Measurements from ENCODE around the gene R3HDM4.
"Not testable (repeated sequence)": the region's sequence is repeated elsewhere in the genome, so short reads cannot be mapped to it uniquely, and the experiment has no call there.

Gene R3HDM4

DNA sequence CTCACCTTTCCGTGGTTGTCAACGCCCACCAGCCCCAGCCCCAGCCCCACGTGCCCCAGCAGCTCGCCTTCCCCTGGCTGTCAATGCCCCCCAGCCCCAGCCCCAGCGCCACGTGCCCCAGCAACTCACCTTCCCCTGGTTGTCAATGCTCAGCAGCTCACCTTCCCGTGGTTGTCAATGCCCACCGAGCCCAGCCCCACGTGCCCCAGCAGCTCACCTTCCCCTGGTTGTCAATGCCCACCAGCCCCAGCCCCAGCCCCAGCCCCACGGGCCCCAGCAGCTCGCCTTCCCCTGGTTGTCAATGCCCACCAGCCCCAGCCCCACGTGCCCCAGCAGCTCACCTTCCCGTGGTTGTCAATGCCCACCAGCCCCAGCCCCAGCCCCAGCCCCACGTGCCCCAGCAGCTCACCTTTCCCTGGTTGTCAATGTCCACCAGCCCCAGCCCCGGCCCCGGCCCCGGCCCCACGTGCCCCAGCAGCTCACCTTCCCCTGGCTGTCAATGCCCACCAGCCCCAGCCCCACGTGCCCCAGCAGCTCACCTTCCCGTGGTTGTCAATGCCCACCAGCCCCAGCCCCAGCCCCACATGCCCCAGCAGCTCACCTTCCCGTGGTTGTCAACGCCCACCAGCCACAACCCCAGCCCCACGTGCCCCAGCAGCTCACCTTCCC is 34.9 kb downstream of the R3HDM4 start:
- not testable (repeated sequence) for H3K4me3 ChIP-seq (ENCODE audit: low read depth, low read length)

DNA sequence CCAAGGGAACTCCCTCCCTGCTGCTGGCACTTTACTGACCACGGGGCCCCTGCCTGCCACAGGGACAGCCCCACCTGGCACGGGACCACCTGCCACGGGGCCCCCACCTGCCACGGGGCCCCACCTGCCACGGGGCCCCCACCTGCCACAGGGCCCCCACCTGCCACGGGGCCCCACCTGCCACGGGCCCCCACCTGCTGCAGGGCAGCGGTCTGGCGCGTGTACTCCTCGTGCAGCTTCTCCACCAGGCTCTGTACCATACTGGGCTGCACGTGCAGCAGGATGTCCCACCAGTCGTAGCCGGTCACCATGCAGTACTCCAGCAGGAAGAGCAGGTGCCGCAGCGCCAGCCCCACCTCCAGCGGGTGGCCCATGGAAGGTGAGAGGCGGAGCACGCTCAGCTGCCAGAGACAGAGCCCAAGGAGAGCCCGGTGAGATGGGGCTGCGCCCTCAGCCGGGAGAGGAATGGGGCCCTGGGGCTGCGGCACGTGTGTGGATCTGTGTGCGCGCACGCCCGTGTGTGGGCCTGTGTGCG is 36.2 kb downstream of the R3HDM4 start:
- no peak overlapping the region for H3K4me3 ChIP-seq (ENCODE audit: low read depth, low read length)

DNA sequence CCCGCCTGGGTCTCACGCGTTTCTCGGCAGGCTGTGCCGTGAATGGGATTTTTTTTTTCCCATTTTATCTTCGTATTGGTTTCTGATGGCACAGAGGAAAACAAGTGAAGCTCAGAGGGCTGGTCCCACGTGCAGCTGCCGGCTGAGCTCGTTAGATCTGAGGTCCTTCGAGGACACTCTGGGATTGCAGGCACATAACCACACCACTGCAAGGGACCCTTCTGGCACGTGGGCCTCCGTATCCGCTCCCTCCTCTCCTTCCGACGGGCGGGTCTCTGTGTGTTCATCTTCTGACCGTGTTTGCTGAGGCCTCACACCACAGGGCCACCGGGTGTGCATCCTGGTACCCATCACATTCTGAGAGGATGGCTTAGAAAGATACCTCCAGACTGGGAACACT is 36.9 kb downstream of the R3HDM4 start:
- no peak overlapping the region for H3K4me3 ChIP-seq (ENCODE audit: low read depth, low read length)

DNA sequence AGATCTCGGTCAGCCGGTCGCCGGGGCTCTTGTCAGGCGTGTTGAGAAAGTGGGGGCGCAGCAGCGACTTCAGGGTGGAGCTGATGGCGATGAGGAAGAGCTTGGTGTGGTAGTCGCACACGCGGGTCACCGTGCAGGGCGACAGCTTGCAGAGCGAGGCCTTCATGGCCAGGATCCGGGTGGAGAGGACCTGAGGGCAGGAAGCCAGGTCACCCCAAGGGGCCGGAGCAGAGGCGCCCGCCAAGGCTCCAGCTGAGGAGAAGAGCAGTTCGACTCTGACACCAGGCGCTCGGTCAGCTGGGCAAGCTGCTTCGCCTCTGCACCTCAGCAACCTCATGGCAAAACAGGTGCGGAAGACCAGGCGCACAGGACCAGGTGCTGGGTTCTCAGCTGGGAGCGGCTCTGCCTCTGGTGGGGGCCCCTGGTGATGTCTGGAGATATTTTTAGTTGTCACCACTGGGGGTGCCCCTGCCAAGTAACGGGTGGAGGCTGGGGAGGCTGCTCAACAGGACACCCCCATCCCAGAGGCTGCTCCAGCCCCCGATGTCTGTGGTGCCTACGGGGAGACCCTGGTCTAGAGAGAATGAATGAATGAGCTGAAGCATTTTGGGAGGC is 37.6 kb downstream of the R3HDM4 start:
- H3K4me3 ChIP-seq (ENCODE audit: low read depth, low read length) = no peak overlapping the region

DNA sequence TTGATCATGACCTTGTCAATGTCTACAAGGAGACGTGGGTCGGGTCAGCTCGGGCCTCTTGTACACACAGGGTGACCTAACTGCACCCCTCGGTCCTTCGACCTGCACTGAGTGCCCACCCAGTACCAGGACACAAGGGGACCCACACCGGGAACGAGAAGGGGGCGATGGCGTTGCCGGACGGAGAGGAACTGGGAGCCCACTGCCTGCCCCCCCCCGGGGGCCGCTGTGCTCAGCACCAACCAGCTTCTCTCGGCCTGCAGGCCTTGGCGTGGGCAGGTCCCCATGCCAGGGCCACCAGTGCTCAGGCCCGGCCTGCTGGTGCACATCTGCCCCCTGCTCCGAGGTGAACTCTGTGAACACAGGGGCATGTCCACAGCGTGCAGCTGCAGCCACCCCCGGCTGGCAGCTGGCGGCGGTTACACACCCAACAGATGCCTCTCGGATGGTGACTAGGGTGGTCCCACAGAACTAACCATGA is 39.4 kb downstream of the R3HDM4 start:
- H3K4me3 ChIP-seq (ENCODE audit: low read depth, low read length) = no peak overlapping the region

DNA sequence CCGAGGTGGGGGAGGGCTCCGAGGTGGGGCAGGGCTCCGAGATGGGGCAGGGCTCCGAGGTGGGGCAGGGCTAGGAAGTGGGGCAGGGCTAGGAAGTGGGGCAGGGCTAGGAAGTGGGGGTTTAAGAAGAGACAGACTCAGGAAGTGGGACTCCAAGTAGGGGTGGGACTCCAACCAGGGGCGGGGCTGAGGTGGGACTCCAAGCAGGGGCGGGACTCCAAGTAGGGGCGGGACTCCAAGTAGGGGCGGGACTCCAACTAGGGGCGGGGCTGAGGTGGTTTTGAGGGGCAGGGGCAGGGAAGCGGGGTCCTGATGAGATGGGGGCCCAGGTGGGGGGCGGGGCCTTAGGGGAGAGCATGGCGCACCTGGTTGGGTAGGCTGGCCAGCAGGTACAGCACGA is 39.9 kb downstream of the R3HDM4 start:
- H3K4me3 ChIP-seq (ENCODE audit: low read depth, low read length) = no peak overlapping the region

DNA sequence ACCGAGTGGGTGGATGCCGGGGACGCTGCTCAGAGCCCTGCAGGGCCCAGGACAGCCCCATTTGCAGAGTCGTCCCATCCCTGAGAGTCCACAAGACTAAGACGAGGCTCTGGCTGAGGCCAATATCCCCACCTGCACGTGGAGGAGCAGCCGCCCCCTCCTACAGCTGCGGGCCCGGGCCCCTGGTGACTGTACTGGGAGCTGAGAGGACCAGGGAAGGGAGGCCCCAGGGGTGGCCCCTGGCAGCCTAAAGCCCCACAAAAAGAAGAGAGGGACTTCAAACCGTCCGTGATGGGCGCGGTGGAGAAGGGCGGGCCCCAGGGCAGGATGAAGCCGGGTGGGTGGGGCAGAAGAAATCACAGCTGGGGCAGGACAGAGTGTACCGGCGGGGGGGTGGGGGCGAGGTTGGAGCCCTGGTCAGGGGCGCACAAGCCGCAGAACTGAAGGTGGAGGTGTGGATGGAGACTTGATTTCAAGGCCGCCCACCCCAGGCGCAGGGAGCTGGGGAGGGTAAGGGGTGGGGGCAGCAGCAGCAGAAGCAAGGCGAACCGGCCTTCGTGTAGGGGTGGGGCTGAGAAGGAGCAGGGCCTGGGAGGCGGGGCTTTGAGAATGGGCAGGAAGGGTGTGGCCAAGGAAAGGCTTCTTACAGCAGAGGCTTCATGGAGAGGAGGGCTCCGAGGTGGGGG is 40.6 kb downstream of the R3HDM4 start:
- no peak overlapping the region for H3K4me3 ChIP-seq (ENCODE audit: low read depth, low read length)

DNA sequence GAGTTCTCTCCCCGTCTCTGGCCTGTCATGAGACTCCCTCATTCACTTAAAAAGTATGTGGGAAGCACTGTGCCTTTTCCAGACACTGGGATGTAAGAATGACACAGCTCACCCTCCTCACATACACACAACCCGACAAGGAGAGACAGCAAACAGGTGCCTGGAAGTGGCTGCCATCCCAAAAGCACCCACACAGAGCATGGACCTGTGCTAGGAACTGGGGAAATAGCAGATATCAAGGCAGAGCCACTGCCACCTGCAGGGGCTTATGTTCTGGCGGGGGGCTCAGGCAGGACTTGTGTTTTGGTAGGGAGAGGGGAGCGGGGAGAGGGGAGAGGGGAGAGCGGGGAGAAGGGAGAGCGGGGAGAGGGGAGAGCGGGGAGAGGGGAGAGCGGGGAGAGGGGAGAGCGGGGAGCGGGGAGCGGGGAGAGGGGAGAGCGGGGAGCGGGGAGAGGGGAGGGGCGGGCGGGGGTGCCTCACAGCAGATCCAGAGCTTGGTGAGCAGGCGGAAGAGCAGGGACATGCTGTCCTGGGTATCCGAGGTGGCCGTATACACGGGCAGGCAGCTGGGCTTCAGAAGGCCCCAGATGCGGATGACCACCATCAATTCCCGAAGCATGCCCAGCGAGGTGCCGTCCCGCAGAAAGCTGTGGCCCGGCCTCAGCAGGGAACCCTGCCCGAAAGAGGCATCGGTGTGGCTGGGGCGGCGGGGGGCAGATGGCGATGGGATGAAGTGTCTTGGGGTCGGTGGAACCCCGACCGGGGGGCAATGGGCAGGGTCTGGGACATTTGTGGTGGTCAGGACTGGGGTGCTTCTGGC is 41.4 kb downstream of the R3HDM4 start:
- no peak overlapping the region for H3K4me3 ChIP-seq (ENCODE audit: low read depth, low read length)

DNA sequence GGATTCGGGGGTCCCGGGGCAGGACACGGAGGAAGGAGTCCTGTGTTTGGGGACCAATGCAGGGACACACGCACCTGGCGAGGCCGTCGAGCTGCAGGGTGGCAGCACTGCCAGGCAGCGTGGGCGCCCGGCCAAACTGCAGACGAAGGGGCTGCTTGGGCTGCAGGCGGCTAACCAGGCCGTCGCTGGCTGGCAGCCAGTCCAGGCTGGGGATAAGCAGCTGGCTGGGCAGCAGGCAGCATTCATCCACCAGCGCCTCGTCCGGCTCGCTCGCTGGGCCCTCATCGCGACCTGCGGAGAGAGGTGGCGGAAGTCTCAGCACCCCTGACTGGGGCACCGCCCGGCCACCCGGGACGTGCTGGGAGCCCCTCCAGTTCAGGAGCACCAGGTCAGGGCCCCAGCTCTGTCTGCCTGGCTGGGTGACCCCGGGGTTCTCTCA is 42.0 kb downstream of the R3HDM4 start:
- H3K4me3 ChIP-seq (ENCODE audit: low read depth, low read length) = no peak overlapping the region

DNA sequence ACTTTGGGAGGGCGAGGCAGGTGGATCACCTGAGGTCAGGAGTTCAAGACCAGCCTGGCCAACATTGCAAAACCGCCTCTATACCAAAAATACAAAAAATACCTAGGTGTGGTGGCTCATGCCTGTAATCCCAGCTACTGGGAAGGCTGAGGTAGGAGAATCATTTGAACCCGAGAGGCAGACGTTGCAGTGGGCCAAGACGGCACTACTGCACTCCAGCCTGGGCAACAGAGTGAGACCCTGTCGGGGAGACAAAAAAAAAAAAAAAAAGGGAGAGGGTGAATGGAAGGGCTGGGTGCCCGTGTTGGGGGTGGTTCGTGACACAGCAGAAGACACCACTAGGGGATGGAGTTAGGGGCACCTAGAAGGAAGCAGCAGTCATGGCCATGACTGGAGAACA is 42.7 kb downstream of the R3HDM4 start:
- no peak overlapping the region for H3K4me3 ChIP-seq (ENCODE audit: low read depth, low read length)

DNA sequence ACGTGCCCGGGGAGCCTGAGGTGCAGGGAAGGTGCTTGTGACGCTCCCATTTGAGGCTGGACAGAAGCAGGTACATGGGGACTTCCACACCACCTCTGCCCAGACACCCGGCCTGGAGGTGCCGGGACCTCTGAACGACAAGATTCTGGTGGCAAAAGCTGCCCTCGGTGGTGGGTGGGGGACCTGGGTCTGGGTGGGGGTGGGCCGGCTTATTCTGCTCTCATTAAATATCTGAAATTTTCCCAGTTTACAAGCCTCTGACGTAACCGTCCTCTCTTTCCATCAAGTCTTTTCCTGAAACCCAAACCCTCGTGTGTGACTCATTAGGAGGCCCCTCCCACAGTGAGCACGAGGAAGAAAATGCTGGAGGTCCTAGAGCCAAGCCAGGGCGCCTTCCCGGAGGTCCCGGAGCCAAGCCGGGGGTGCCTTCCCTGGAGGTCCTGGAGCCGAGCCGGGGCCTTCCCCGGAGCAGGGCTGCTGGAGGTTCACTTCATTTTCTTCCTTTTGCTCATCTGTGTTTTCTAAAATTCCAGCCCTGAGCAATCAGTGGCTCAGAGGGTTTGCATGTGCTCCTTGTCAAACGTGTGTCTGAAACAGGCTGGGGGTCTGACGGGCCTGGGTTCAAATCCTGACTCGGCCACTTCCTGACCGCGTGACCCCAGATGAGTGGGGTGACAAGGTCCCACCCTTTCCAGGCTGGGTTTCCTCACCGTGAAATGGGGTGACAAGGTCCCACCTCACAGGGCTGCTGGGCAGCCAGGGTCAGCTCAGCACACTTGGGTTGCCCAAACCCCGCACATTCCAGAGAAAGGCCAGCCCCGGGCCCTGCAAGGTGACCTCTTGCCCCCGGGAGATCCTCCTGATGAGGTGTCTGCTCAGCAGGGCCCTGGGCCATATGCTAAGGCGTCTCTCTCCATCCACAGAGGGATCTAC is 43.5 kb downstream of the R3HDM4 start:
- H3K4me3 ChIP-seq (ENCODE audit: low read depth, low read length) = no peak overlapping the region

DNA sequence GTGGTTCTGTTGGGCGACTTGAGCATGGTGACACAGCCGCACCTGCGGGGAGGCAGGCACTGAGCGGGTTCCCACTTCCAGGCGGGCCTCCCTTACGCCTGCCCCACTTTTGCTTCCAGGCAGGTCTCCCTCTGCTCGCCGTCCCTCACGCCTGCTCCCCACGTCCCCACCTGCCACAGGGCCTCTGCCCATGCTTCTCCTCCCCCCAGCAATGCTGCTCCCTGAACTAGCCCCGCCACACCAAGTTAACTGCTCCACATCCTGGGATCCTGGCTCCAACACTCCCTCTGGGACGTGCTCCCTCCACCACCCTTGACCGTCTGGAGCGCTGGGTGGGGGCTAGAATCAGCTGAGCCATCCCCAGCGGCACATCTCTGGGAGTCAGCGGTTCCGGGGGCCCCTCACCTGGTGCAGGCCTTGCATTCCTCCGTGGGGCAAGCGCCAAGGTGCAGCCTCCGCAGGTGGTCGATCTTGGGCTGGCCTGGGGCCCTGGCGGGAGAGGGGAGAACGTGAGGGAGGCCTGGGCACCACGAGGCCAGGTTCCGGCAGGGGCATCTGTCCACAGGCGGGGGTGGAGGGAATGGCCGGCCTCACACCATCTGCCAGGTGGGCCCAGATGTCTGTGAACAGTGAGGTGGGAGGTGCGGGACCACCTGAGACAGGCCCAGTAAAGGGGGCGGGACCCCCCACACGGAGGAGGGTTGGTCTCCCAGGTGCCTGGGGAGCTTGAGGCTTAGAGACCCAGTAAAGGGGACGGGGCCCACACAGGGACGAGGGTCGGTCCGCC is 44.4 kb downstream of the R3HDM4 start:
- H3K4me3 ChIP-seq (ENCODE audit: low read depth, low read length) = no peak overlapping the region

DNA sequence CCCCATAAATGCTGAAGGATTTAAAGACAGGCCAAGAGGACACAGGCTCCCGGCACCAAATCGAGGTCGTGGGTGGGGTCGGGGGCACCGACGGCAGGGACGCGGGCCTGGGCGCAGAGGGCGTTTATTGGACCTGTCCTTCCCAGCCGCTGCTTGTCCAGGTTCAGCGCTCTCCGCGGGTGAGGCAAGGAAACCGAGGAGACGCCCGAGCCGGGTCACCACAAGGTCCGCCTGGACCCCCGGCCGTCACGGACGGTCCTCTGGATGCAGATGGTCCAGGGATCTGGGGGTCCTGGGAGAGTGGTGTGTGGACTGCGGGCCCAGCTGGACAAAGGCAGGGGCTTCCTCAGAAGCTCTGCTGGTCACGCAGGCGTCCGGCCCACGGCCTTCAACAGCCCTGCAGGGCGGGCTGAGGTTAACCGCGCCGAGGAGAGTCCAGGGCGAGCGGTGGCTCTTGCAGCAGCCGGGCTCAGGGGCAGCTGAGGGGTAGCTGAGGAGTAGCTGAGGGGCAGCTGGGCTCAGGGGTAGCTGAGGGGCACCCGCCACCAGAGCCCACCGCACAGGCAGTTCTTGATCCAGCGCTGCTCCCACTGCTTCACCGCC is 45.1 kb downstream of the R3HDM4 start:
- no peak overlapping the region for H3K4me3 ChIP-seq (ENCODE audit: low read depth, low read length)

DNA sequence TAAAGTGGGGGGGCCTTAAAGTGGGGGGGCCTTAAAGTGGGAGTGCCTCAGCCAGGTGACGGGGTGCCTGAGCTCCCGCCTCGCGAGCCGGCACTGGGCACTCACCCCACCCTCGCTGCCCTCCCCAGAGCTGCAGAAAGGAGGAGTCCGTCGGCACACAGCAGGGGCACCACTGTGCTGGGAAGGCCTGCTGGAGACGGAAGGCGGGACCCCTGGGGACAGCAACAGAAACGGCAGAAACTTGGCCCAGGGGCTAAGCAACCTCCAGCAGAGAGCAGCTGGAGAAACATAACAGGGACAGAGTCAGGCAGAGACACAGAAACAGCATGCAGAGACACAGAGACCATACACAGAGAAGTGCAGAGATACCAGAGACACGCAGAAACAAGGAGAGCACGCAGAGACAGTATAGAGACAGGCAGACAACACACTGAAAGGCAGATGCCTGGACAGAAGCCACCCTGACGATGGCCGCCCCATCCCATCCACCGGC is 45.7 kb downstream of the R3HDM4 start:
- no peak overlapping the region for H3K4me3 ChIP-seq (ENCODE audit: low read depth, low read length)

DNA sequence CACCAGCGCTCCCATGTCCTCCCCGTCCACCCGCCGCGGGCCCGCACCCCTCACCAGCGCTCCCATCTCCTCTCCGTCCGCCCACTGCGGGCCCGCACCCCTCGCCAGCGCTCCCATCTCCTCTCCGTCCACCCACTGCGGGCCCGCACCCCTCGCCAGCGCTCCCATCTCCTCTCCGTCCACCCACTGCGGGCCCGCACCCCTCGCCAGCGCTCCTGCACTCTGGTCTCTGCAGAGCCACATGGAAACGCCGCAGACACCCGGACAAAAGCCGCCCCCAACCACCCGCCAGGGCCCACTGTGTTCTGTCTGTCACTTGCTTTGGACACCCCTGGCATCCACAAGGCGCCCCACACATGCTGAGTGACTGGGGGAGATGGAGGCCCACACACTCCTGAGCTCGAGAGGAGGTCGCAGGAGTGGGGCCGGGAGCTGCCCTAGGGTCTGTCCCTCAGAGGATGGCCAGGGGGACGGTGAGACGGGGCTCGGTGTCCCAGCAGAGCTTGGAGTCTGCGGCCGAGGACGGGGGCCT is 46.2 kb downstream of the R3HDM4 start:
- no peak overlapping the region for H3K4me3 ChIP-seq (ENCODE audit: low read depth, low read length)

DNA sequence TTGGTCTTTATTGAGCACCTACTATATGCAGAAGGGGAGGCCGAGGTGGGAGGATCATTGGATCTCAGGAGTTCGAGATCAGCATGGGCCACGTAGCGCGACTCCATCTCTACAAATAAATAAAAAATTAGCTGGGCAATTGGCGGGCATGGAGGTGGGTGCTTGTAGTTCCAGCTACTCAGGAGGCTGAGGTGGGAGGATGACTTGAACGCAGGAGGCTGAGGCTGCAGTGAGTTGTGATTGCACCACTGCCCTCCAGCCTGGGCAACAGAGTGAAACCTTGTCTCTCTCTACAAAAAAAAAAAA is 49.8 kb downstream of the R3HDM4 start:
- H3K4me3 ChIP-seq (ENCODE audit: low read depth, low read length) = no peak overlapping the region

DNA sequence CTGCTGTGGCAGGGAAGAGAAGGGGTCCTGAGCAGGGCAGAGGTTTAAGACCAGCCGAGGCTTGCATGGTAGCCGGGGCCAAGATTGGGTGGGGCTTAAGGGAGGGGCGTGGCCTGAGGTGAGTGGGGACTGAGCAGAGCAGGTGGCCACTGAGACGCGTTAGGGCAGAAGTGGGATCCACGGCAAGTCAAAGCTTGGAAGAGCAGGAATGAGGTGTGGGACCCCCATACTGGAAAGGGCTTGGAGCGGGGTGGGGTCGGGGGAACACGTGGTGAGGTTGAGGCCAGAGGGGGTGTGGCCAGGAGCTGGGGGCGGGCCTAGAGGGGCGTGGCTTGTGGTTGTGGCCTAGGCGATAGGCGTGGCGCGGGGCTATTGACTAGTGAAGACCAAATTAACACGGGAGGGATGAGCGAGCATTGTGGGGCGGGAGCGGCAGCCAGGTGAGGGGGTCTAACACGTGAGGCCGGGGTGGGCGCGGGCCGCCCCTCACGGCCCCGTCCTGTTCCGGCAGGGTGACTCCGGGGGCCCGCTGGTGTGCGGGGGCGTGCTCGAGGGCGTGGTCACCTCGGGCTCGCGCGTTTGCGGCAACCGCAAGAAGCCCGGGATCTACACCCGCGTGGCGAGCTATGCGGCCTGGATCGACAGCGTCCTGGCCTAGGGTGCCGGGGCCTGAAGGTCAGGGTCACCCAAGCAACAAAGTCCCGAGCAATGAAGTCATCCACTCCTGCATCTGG is 50.3 kb downstream of the R3HDM4 start:
- H3K4me3 ChIP-seq (ENCODE audit: low read depth, low read length) = no peak overlapping the region

Measured in iPS-11a (cell line).